Astrocyte of the spinal cord (primary cell): ENCODE measurements around the gene WSCD2.

Source experiments
- DNase-seq: peaks from one replicate; pipeline ENCODE4 v3.0.0; 2011; ENCODE audit warnings: low read depth, low spot score
- H3K4me3 ChIP-seq: 2 replicates; pipeline ENCODE4 v1.5.1; 2011; ENCODE audit warnings: low read depth, mild to moderate bottlenecking, low read length, moderate library complexity
- CTCF ChIP-seq: IDR thresholded peaks from 2 replicates; pipeline ENCODE4 v1.5.1; 2012; ENCODE audit warnings: low read depth, mild to moderate bottlenecking, low read length, inconsistent platforms
- in situ Hi-C: cut with HindIII; loops from 2 replicates; pipeline ENCODE4 v1.10.0; 2017; ENCODE audit warnings: low sequenced_read_pairs

Gene WSCD2

DNA sequence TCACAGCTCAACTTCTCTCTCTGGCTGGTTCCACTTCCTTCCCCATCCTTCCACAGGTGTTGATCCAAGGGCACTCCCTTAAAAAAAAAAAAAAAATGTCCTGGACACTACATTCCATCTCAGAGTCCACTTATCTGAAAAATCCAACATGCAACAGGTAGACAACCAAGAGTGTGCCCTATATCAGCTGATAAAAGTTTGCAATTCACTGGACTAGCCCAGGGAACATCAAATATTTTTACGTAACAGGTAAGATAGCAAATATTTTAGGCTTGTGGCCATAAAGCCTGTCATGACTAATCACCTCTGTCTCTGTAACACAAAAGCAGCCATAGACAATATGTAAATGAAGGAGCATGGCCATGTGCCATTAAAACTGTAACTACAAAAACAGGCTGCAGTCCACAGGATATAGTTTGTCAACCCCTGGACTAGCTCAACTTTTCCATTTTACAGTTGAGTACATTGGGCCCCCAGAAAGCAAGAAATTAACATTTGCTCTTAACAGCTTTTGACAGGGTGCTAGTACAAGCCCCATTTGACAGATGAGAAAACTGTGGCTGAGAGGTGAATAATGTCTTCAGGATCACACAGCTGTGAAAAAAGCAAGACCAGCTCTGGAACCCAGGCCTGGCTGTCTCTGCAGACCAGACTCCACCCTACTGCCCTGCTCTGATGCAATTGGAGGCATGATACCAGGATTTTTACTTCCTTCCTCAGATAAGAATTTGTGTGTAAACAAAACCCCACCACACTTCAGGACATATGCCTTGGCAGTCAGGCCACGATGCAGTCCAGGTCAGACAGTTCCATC, 141.2 kb downstream of the WSCD2 start:
- no peak for TF ChIP-seq CTCF
- in situ Hi-C loops: no loop called here
- H3K4me3 ChIP-seq: no peak overlapping the region
- DNase-seq: no peak

- DNase-seq: no peak
- no peak overlapping the region for H3K4me3 ChIP-seq
- TF ChIP-seq CTCF: no peak
- in situ Hi-C loops: no loop called here
These were observed 141.7 kb downstream of the WSCD2 start for GRCh38 chr12:108270849-108271143.

- no peak overlapping the region for H3K4me3 ChIP-seq
- in situ Hi-C loops: no loop called here
- no peak for DNase-seq
- no peak for TF ChIP-seq CTCF
These were observed 143.1 kb downstream of the WSCD2 start for GRCh38 chr12:108271951-108272872.

GRCh38 chr12:108273217-108273616, 144.1 kb downstream of the WSCD2 start:
- no peak for TF ChIP-seq CTCF
- no peak overlapping the region for H3K4me3 ChIP-seq
- in situ Hi-C loops: no loop called here
- DNase-seq: no peak

GRCh38 chr12:108277613-108278012, 148.5 kb downstream of the WSCD2 start:
- no peak for TF ChIP-seq CTCF
- no peak for DNase-seq
- in situ Hi-C loops: no loop called here
- H3K4me3 ChIP-seq: no peak overlapping the region

DNA sequence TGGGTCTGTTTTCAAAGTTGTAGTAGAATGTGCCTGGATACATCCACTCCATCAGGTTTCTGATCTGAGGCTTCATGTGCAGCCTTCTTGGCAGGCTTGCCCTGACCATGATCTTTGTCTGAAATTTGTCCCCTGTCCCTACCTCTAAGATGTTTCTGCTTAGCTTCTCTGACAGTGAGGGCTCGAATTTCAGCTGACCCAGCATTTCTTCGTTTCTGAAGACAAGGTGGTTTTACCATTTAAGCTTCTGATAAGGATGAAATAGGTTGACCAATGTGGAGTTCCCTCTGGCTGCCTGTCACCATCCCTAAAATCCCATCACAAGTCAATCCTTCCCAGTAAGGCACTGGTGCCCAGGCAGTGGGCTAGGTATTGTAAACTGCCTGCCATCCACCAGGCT, 153.1 kb downstream of the WSCD2 start:
- H3K4me3 ChIP-seq: no peak overlapping the region
- in situ Hi-C loops: no loop called here
- TF ChIP-seq CTCF: no peak
- DNase-seq: no peak
